Neuronal stem cell (in vitro differentiated cells): Measurements from ENCODE around the gene EXOSC3.

Experiments used
- DNase-seq: peaks from one replicate; pipeline ENCODE4 v3.0.0-alpha.2; 2013; ENCODE audit warnings: low spot score
- H2AFZ ChIP-seq: one replicate; pipeline ENCODE4 v1.6.1; 2013; ENCODE audit warnings: mild to moderate bottlenecking, low read length, inconsistent platforms
- H2AK5ac ChIP-seq: 2 replicates; pipeline ENCODE4 v1.6.1; 2013; ENCODE audit warnings: low read depth, mild to moderate bottlenecking, inconsistent platforms, low read length, moderate library complexity, mixed read lengths
- H2BK120ac ChIP-seq: 2 replicates; pipeline ENCODE4 v1.6.1; 2013; ENCODE audit warnings: low read depth, mild to moderate bottlenecking, inconsistent platforms, low read length, moderate library complexity, mixed read lengths
- H2BK12ac ChIP-seq: one replicate; pipeline ENCODE4 v1.6.1; 2013; ENCODE audit warnings: low read length, inconsistent platforms
- H2BK15ac ChIP-seq: 2 replicates; pipeline ENCODE4 v1.6.1; 2013; ENCODE audit warnings: mild to moderate bottlenecking, low read length, inconsistent platforms, mixed read lengths
- H2BK5ac ChIP-seq: one replicate; pipeline ENCODE4 v1.6.1; 2013; ENCODE audit warnings: inconsistent platforms, mild to moderate bottlenecking, low read length, moderate library complexity
- H3K14ac ChIP-seq: one replicate; pipeline ENCODE4 v1.6.1; 2013; ENCODE audit warnings: low read length, inconsistent platforms
- H3K18ac ChIP-seq: 2 replicates; pipeline ENCODE4 v1.6.1; 2013; ENCODE audit warnings: low read length, inconsistent platforms
- H3K23ac ChIP-seq: 2 replicates; pipeline ENCODE4 v1.6.1; 2013; ENCODE audit warnings: low read depth, mild to moderate bottlenecking, mixed read lengths, low read length, inconsistent platforms; ENCODE audit not compliant: poor library complexity
- H3K27ac ChIP-seq: replicated peaks from 3 replicates; pipeline ENCODE4 v1.5.1; 2013; ENCODE audit warnings: low read length, inconsistent platforms
- H3K27me3 ChIP-seq, 3 experiments: 2 replicates each; pipeline ENCODE4 v1.6.1; 2013; ENCODE audit warnings: low read length in 3 of 3, mild to moderate bottlenecking in 2 of 3, inconsistent platforms in 1 of 3, low read depth in 1 of 3, mixed read lengths in 1 of 3, moderate library complexity in 1 of 3; ENCODE audit not compliant: control insufficient read depth in 3 of 3, insufficient read depth in 3 of 3
- H3K36me3 ChIP-seq, 2 donors: replicated peaks in 1 of 2; 2 replicates each; pipeline ENCODE4 v1.6.1; 2013; ENCODE audit warnings: low read length in 2 of 2; ENCODE audit not compliant: control insufficient read depth in 2 of 2, insufficient read depth in 2 of 2
- H3K4ac ChIP-seq: 2 replicates; pipeline ENCODE4 v1.6.1; 2013; ENCODE audit warnings: inconsistent platforms, mild to moderate bottlenecking, low read length, moderate library complexity
- H3K4me1 ChIP-seq, 2 donors: 1 replicate in 1 of 2; 2 replicates in 1 of 2; pipeline ENCODE4 v1.6.1; 2013; ENCODE audit warnings: low read length in 2 of 2, low read depth in 1 of 2; ENCODE audit not compliant: control insufficient read depth in 2 of 2, insufficient read depth in 1 of 2
- H3K4me2 ChIP-seq: one replicate; pipeline ENCODE4 v1.6.1; 2013; ENCODE audit warnings: mild to moderate bottlenecking, low read length, inconsistent platforms; ENCODE audit not compliant: insufficient read depth, poor library complexity, severe bottlenecking
- H3K4me3 ChIP-seq, 2 donors: 2 replicates each; pipeline ENCODE4 v1.5.1; 2013; ENCODE audit warnings: low read length in 2 of 2, mild to moderate bottlenecking in 2 of 2, inconsistent platforms in 1 of 2, moderate library complexity in 1 of 2
- H3K79me1 ChIP-seq: one replicate; pipeline ENCODE4 v1.6.1; 2013; ENCODE audit warnings: low read depth, mild to moderate bottlenecking, inconsistent platforms, low read length, moderate library complexity
- H3K9ac ChIP-seq: one replicate; pipeline ENCODE4 v1.6.1; 2013; ENCODE audit warnings: mild to moderate bottlenecking, low read depth, low read length, inconsistent platforms; ENCODE audit not compliant: poor library complexity
- H3K9me3 ChIP-seq, 2 donors: replicated peaks in 1 of 2; 2 replicates each; pipeline versions ENCODE3 to v1.6.1; 2013; ENCODE audit warnings: low read length in 2 of 2, mild to moderate bottlenecking in 2 of 2, inconsistent platforms in 1 of 2, low read depth in 1 of 2, mixed read lengths in 1 of 2, moderate library complexity in 1 of 2; ENCODE audit not compliant: control insufficient read depth in 2 of 2, insufficient read depth in 1 of 2
- H4K8ac ChIP-seq: one replicate; pipeline ENCODE4 v1.6.1; 2013; ENCODE audit warnings: low read depth, mild to moderate bottlenecking, inconsistent platforms, low read length, moderate library complexity
- H4K91ac ChIP-seq: one replicate; pipeline ENCODE4 v1.6.1; 2013; ENCODE audit warnings: low read length, low read depth, mild to moderate bottlenecking, inconsistent platforms; ENCODE audit not compliant: poor library complexity
- WGBS, 2 donors: extraction: QIAGEN DNeasy Blood & Tissue Kit; methylation state at CpG; one replicate each; pipeline ENCODE4 v1.1.7; 2013; ENCODE audit warnings: missing lambda C conversion rate in 2 of 2, mixed read lengths in 1 of 2; ENCODE audit not compliant: insufficient read length in 2 of 2, insufficient replicate concordance in 1 of 2; ENCODE audit errors: extremely low coverage in 2 of 2; 5-methylcytosine and 5-hydroxymethylcytosine counted together

Gene EXOSC3

GRCh38 chr9:37806271-37806670 is 21.4 kb upstream of the EXOSC3 start:
- Histone ChIP-seq H3K79me1 (peaks cover 4% of the 10 kb centered on the region), H3K4me2 (no peak overlapping the region), H3K27ac (no peak overlapping the region), H2BK15ac (no peak overlapping the region), H3K4ac (no peak overlapping the region), H3K27me3 (no peaks in the 10 kb centered on the region), H3K14ac (no peak overlapping the region), H3K18ac (no peak overlapping the region), H3K9ac (no peak overlapping the region), H2BK5ac (no peak overlapping the region), H3K36me3 (peaks cover 0 to 36% of the 10 kb centered on the region in 2 donors), H4K8ac (no peak overlapping the region), H4K91ac (no peak overlapping the region), H3K9me3 (peaks cover 0 to 4% of the 10 kb centered on the region in 2 donors), H3K23ac (no peak overlapping the region), H3K4me1 (peaks cover 4 to 9% of the 10 kb centered on the region in 2 donors), H3K4me3 (no peak overlapping the region), H2AFZ (no peak overlapping the region), H2BK12ac (no peak overlapping the region), H2BK120ac (no peak overlapping the region), H2AK5ac (no peak overlapping the region)
- WGBS, 2 donors, result no CpG with 5 or more reads among the region's 4 CpGs
- DNase-seq, result no peak

DNA sequence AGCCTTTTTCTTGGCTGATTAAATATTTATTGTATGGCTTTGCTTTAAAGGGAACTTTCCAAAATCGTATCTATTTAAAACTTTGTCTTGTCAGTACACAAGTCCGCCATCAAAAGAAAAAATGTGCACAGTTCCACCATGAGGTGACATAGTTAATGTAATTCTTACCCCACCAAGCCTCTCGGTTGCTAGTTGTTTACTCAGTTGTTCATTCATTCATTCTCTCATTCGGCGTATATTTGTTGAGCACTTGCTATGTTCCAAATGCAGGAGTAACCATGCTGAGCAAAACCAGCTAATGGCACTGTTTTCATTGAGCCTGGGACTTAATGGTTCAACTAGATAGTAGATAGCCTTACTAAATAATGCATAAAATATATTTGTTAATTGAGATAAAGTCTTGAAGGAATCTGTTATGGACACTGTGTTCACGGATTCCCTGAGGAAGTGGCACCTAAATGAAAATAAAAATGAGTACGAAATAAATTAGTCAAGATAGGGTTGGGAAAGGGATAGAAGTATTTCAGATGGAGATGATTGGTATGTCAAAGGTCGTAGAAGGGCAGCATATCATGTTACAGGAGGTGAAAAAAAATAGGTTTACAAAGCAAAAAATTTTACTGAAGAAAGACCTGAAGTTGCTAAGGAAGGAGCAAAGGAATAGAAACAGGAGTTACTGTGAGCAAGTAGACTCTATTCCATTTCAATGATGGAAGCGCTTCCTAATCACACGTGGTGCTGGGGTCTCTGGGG is 17.3 kb upstream of the EXOSC3 start:
- WGBS, 2 donors, result 100% methylated on average over 1 of the region's 10 CpGs; no CpG with 5 or more reads in 1 of the 2 donors
- Histone ChIP-seq H2BK5ac (no peak overlapping the region), H3K79me1 (peaks cover 9% of the 10 kb centered on the region), H3K4me2 (peak overlapping the region; percentile 74), H3K4ac (no peak overlapping the region), H3K23ac (no peak overlapping the region), H3K27ac (no peak overlapping the region), H4K91ac (no peak overlapping the region), H2BK120ac (no peak overlapping the region), H3K4me1 (peaks cover 6 to 14% of the 10 kb centered on the region in 2 donors), H3K9me3 (peaks cover 0 to 4% of the 10 kb centered on the region in 2 donors), H4K8ac (no peak overlapping the region), H2AFZ (no peak overlapping the region), H2BK12ac (no peak overlapping the region), H3K18ac (no peak overlapping the region), H3K4me3 (peak overlapping the region; percentile 99 to 100), H3K9ac (no peak overlapping the region), H3K14ac (no peak overlapping the region), H3K27me3 (no peaks in the 10 kb centered on the region), H2AK5ac (no peak overlapping the region), H2BK15ac (no peak overlapping the region), H3K36me3 (peaks cover 0 to 21% of the 10 kb centered on the region in 2 donors)
- no peak for DNase-seq

GRCh38 chr9:37801287-37801850 is 16.5 kb upstream of the EXOSC3 start:
- H3K4ac ChIP-seq, result no peak overlapping the region
- peaks cover 10% of the 10 kb centered on the region for H3K79me1 ChIP-seq
- H2BK12ac ChIP-seq, result no peak overlapping the region
- H3K27ac ChIP-seq, result peak overlapping the region; percentile 84
- DNase-seq, result no peak
- H3K14ac ChIP-seq, result peak overlapping the region; percentile 79
- peak overlapping the region; percentile 99 to 100 for H3K4me3 ChIP-seq
- H3K23ac ChIP-seq, result peak overlapping the region; percentile 100
- H2AK5ac ChIP-seq, result no peak overlapping the region
- H3K36me3 ChIP-seq, result peaks cover 0 to 18% of the 10 kb centered on the region in 2 donors
- H4K91ac ChIP-seq, result no peak overlapping the region
- no peak overlapping the region for H2BK15ac ChIP-seq
- H3K4me1 ChIP-seq, result peaks cover 6 to 14% of the 10 kb centered on the region in 2 donors
- peak overlapping the region; percentile 95 for H3K18ac ChIP-seq
- peak overlapping the region; percentile 74 for H3K4me2 ChIP-seq
- H2AFZ ChIP-seq, result peak overlapping the region; percentile 99
- H3K9me3 ChIP-seq, result peaks cover 0 to 4% of the 10 kb centered on the region in 2 donors
- H2BK5ac ChIP-seq, result peak overlapping the region; percentile 79
- peak overlapping the region; percentile 97 for H3K9ac ChIP-seq
- no peaks in the 10 kb centered on the region for H3K27me3 ChIP-seq
- H4K8ac ChIP-seq, result no peak overlapping the region
- H2BK120ac ChIP-seq, result peak overlapping the region; percentile 47
- no CpG with 5 or more reads among the region's 45 CpGs for WGBS, 2 donors

- H3K9me3 ChIP-seq, result peaks cover 0 to 4% of the 10 kb centered on the region in 2 donors
- peak within 1 kb of the TSS; percentile 74 for H3K4me2 ChIP-seq
- peak within 1 kb of the TSS; percentile 47 for H2BK120ac ChIP-seq
- no CpG with 5 or more reads among the region's 72 CpGs for WGBS, 2 donors
- peak within 1 kb of the TSS; percentile 79 for H3K14ac ChIP-seq
- peaks cover 0 to 18% of the 10 kb centered on the region in 2 donors for H3K36me3 ChIP-seq
- peak within 1 kb of the TSS; percentile 99 for H2AFZ ChIP-seq
- peaks cover 9% of the 10 kb centered on the region for H3K79me1 ChIP-seq
- peaks cover 6 to 14% of the 10 kb centered on the region in 2 donors for H3K4me1 ChIP-seq
- H3K27ac ChIP-seq, result peak within 1 kb of the TSS; percentile 84
- peak; percentile 87 for DNase-seq
- H4K8ac ChIP-seq, result no peak within 1 kb of the TSS
- H2AK5ac ChIP-seq, result no peak within 1 kb of the TSS
- H2BK15ac ChIP-seq, result no peak within 1 kb of the TSS
- H3K4me3 ChIP-seq, result peak within 1 kb of the TSS; percentile 99 to 100
- H4K91ac ChIP-seq, result no peak within 1 kb of the TSS
- H3K9ac ChIP-seq, result peak within 1 kb of the TSS; percentile 99
- peak within 1 kb of the TSS; percentile 71 for H3K4ac ChIP-seq
- no peak within 1 kb of the TSS for H2BK12ac ChIP-seq
- H3K27me3 ChIP-seq, result no peaks in the 10 kb centered on the region
- H3K23ac ChIP-seq, result peak within 1 kb of the TSS; percentile 100
- H3K18ac ChIP-seq, result peak within 1 kb of the TSS; percentile 98
- peak within 1 kb of the TSS; percentile 79 for H2BK5ac ChIP-seq
Observed at GRCh38 chr9:37800631-37801286, 15.9 kb upstream of the EXOSC3 start, which contains the start of gene DCAF10. DCAF10 (plus strand) TSS chr9:37800797; CDS start chr9:37800867, 70 bp downstream.
